H1 (cell line): Measurements from ENCODE around the gene DOCK9. TPM values are rescaled to one million over a fixed set of nuclear protein-coding genes. Genes with fewer than 3 reads are reported as not detected.

Source experiments
- CTCF ChIA-PET: fragments of 300-600 bp; sonication (Branson Sonifier 250); formaldehyde crosslinking; loops from one replicate; lab custom pipeline; 2021; ENCODE audit not compliant: partially characterized antibody; lab: Charles Lee
- POLR2A ChIA-PET: fragments of 300-600 bp; sonication (Branson Sonifier 250); formaldehyde crosslinking; loops from one replicate; lab custom pipeline; 2021; ENCODE audit warnings: inconsistent platforms; ENCODE audit not compliant: partially characterized antibody; lab: Charles Lee
- DNase-seq, 2 experiments: peaks; one replicate each; pipeline versions ENCODE4 v3.0.0 to v3.0.0-alpha.2; 2010 to 2022; ENCODE audit warnings: low spot score in 2 of 2, low read depth in 1 of 2, mixed read lengths in 1 of 2
- FAIRE-seq: peaks from 2 replicates; lab custom pipeline; 2011; peaks lifted over from hg19 to GRCh38; lab: Jason Lieb, UNC
- H2AFZ ChIP-seq: 2 replicates; pipeline ENCODE4 v1.8.1; 2012; ENCODE audit warnings: low read length, inconsistent platforms
- H2AK5ac ChIP-seq: 2 replicates; pipeline ENCODE4 v1.6.1; 2013; ENCODE audit warnings: low read depth, low read length
- H2BK120ac ChIP-seq: replicated peaks from 2 replicates; pipeline ENCODE3; 2013; ENCODE audit warnings: low read depth, low read length, inconsistent platforms
- H2BK12ac ChIP-seq: 2 replicates; pipeline ENCODE4 v1.6.1; 2013; ENCODE audit warnings: low read depth, low read length
- H2BK15ac ChIP-seq: 2 replicates; pipeline ENCODE4 v1.6.1; 2013; ENCODE audit warnings: low read length
- H2BK20ac ChIP-seq: 2 replicates; pipeline ENCODE4 v1.6.1; 2013; ENCODE audit warnings: low read length
- H2BK5ac ChIP-seq: 2 replicates; pipeline ENCODE4 v1.6.1; 2013; ENCODE audit warnings: low read depth, low read length
- H3K14ac ChIP-seq: 2 replicates; pipeline ENCODE4 v1.6.1; 2013; ENCODE audit warnings: inconsistent platforms; ENCODE audit not compliant: insufficient read length
- H3K18ac ChIP-seq: 2 replicates; pipeline ENCODE4 v1.6.1; 2013; ENCODE audit warnings: low read length; ENCODE audit errors: extremely low read depth
- H3K23ac ChIP-seq: 2 replicates; pipeline ENCODE4 v1.6.1; 2013; ENCODE audit warnings: inconsistent platforms; ENCODE audit not compliant: insufficient read length
- H3K23me2 ChIP-seq: 2 replicates; pipeline ENCODE4 v1.6.1; 2013; ENCODE audit warnings: low read depth, low read length
- H3K27ac ChIP-seq: 2 replicates; pipeline ENCODE4 v1.6.1; 2011; ENCODE audit warnings: low read depth, low read length, inconsistent platforms
- H3K27me3 ChIP-seq, 4 experiments: replicated peaks in 1 of 4; 1 replicate in 1 of 4; 2 replicates in 3 of 4; pipeline versions ENCODE4 v1.6.1 to v1.8.1; 2011 to 2013; ENCODE audit warnings: low read length in 3 of 4, mild to moderate bottlenecking in 3 of 4, inconsistent platforms in 2 of 4, mixed read lengths in 2 of 4, moderate library complexity in 1 of 4; ENCODE audit not compliant: control insufficient read depth in 3 of 4, insufficient read depth in 3 of 4; ENCODE audit errors: extremely low read depth in 1 of 4
- H3K36me3 ChIP-seq, 4 experiments: 2 replicates each; pipeline versions ENCODE4 v1.6.1 to v1.8.1; 2011 to 2013; ENCODE audit warnings: mild to moderate bottlenecking in 4 of 4, low read length in 3 of 4, moderate library complexity in 2 of 4, control low read depth in 1 of 4, inconsistent platforms in 1 of 4; ENCODE audit not compliant: insufficient read depth in 4 of 4, control insufficient read depth in 2 of 4
- H3K4ac ChIP-seq: replicated peaks from 2 replicates; pipeline ENCODE3; 2013; ENCODE audit warnings: low read length, low read depth, mixed read lengths, inconsistent platforms; ENCODE audit not compliant: insufficient read length
- H3K4me1 ChIP-seq, 4 experiments: replicated peaks in 1 of 4; 1 replicate in 1 of 4; 2 replicates in 3 of 4; pipeline versions ENCODE4 v1.6.1 to v1.8.1; 2011 to 2013; ENCODE audit warnings: low read length in 3 of 4, inconsistent platforms in 2 of 4, mixed read lengths in 1 of 4; ENCODE audit not compliant: insufficient read depth in 4 of 4, control insufficient read depth in 3 of 4
- H3K4me2 ChIP-seq, 2 experiments: 2 replicates each; pipeline versions ENCODE4 v1.6.1 to v1.8.1; 2011 to 2013; ENCODE audit warnings: low read depth in 2 of 2, low read length in 2 of 2, control low read depth in 1 of 2, inconsistent platforms in 1 of 2, mild to moderate bottlenecking in 1 of 2; ENCODE audit not compliant: insufficient read depth in 1 of 2
- H3K4me3 ChIP-seq, 4 experiments: fragments of 200-600, 300-600 bp in 1 of 4; sonication (generic), shearing (Covaris generic), sonication (Bioruptor Twin) in 1 of 4; 2 replicates each; pipeline versions ENCODE4 v1.5.1 to v1.8.1; 2011 to 2016; ENCODE audit warnings: low read length in 4 of 4, low read depth in 3 of 4, control low read depth in 2 of 4, inconsistent platforms in 2 of 4, mild to moderate bottlenecking in 2 of 4, mixed read lengths in 1 of 4, moderate library complexity in 1 of 4; ENCODE audit not compliant: insufficient read depth in 2 of 4; ENCODE audit errors: extremely low read depth in 1 of 4
- H3K56ac ChIP-seq: replicated peaks from 2 replicates; pipeline ENCODE3; 2013; ENCODE audit warnings: low read depth, mild to moderate bottlenecking, mixed read lengths, low read length, inconsistent platforms; ENCODE audit not compliant: insufficient read length
- H3K79me1 ChIP-seq: 2 replicates; pipeline ENCODE4 v1.6.1; 2013; ENCODE audit warnings: low read depth, low read length, control low read depth
- H3K79me2 ChIP-seq, 2 experiments: 2 replicates each; pipeline versions ENCODE4 v1.6.1 to v1.8.1; 2012 to 2013; ENCODE audit warnings: low read length in 2 of 2, mild to moderate bottlenecking in 2 of 2, inconsistent platforms in 1 of 2; ENCODE audit not compliant: insufficient read depth in 2 of 2, control insufficient read depth in 1 of 2
- H3K9ac ChIP-seq, 4 experiments: replicated peaks in 1 of 4; 1 replicate in 1 of 4; 2 replicates in 3 of 4; pipeline versions ENCODE4 v1.6.1 to v1.8.1; 2011 to 2013; ENCODE audit warnings: low read depth in 3 of 4, low read length in 3 of 4, control low read depth in 2 of 4, mild to moderate bottlenecking in 2 of 4, moderate library complexity in 2 of 4, inconsistent platforms in 1 of 4; ENCODE audit errors: extremely low read depth in 1 of 4
- H3K9me3 ChIP-seq, 2 experiments: 2 replicates each; pipeline versions ENCODE4 v1.6.1 to v1.8.1; 2012 to 2013; ENCODE audit warnings: mild to moderate bottlenecking in 2 of 2, moderate library complexity in 2 of 2, control low read depth in 1 of 2, inconsistent platforms in 1 of 2, low read depth in 1 of 2, low read length in 1 of 2, mixed read lengths in 1 of 2; ENCODE audit not compliant: insufficient read depth in 2 of 2
- H4K20me1 ChIP-seq, 2 experiments: replicated peaks in 1 of 2; 2 replicates each; pipeline versions ENCODE3 to v1.8.1; 2011 to 2013; ENCODE audit warnings: inconsistent platforms in 2 of 2, low read length in 2 of 2, mild to moderate bottlenecking in 1 of 2; ENCODE audit not compliant: insufficient read depth in 2 of 2, control insufficient read depth in 1 of 2
- H4K5ac ChIP-seq: 2 replicates; pipeline ENCODE4 v1.6.1; 2013; ENCODE audit warnings: low read length, low read depth, mixed read lengths, inconsistent platforms; ENCODE audit not compliant: insufficient read length
- H4K8ac ChIP-seq: 2 replicates; pipeline ENCODE4 v1.8.0; 2013; ENCODE audit warnings: mild to moderate bottlenecking, moderate library complexity, low read length, inconsistent platforms; ENCODE audit not compliant: insufficient read depth; ENCODE audit errors: extremely low read depth
- H4K91ac ChIP-seq: replicated peaks from 2 replicates; pipeline ENCODE3; 2013; ENCODE audit warnings: low read length, mixed read lengths, inconsistent platforms; ENCODE audit not compliant: insufficient read length
- CBX5 ChIP-seq: fragments of 300-800, 300-1000 bp; sonication (generic); IDR thresholded peaks from 2 replicates; pipeline ENCODE4 v1.7.1; 2016; ENCODE audit warnings: antibody characterized with exemption, low read length, low read depth
- CHD1 ChIP-seq: IDR thresholded peaks from 2 replicates; pipeline ENCODE4 v1.6.1; 2012; ENCODE audit warnings: low read depth, low read length, improper control_type of control experiment
- CTBP2 ChIP-seq: IDR thresholded peaks from 2 replicates; pipeline ENCODE4 v1.7.0; 2011; ENCODE audit warnings: borderline replicate concordance, mild to moderate bottlenecking, moderate library complexity, mixed read lengths, low read length; ENCODE audit not compliant: insufficient read depth, insufficient read length
- EP300 ChIP-seq, 2 experiments: IDR thresholded peaks; 1 replicate in 1 of 2; 2 replicates in 1 of 2; pipeline ENCODE4 v1.6.1; 2011 to 2012; ENCODE audit warnings: low read depth in 2 of 2, low read length in 2 of 2, mild to moderate bottlenecking in 2 of 2, borderline replicate concordance in 1 of 2, inconsistent platforms in 1 of 2, moderate library complexity in 1 of 2
- GTF2F1 ChIP-seq: IDR thresholded peaks from 2 replicates; pipeline ENCODE4 v1.6.1; 2012; ENCODE audit warnings: low read depth, low read length, improper control_type of control experiment, borderline replicate concordance
- KDM4A ChIP-seq: IDR thresholded peaks from one replicate; pipeline ENCODE4 v1.7.1; 2012; ENCODE audit warnings: low read depth, mild to moderate bottlenecking, moderate library complexity, low read length, inconsistent platforms; ENCODE audit not compliant: severe bottlenecking
- KDM5A ChIP-seq: fragments of 200-600 bp; IDR thresholded peaks from 2 replicates; pipeline ENCODE4 v1.7.1; 2012; ENCODE audit warnings: mild to moderate bottlenecking, low read length, inconsistent platforms, mixed read lengths
- MAFK ChIP-seq: IDR thresholded peaks from 2 replicates; pipeline ENCODE4 v1.6.1; 2012; ENCODE audit warnings: low read depth, mild to moderate bottlenecking, improper control_type of control experiment, low read length
- RBBP5 ChIP-seq: IDR thresholded peaks from 2 replicates; pipeline ENCODE4 v1.7.1; 2012; ENCODE audit warnings: low read depth, mild to moderate bottlenecking, inconsistent platforms, low read length, moderate library complexity, borderline replicate concordance
- SIRT6 ChIP-seq: IDR thresholded peaks from one replicate; pipeline ENCODE4 v1.7.1; 2012; ENCODE audit warnings: low read length, inconsistent platforms
- SRF ChIP-seq: IDR thresholded peaks from 2 replicates; pipeline ENCODE4 v1.6.1; 2011; ENCODE audit warnings: mild to moderate bottlenecking, low read depth, low read length, moderate library complexity
- SUZ12 ChIP-seq: fragments of 200-600 bp; sonication (generic); IDR thresholded peaks from 2 replicates; pipeline ENCODE4 v1.6.1; 2012; ENCODE audit warnings: mild to moderate bottlenecking, inconsistent platforms, low read length, moderate library complexity, mixed read lengths
- polyA plus RNA-seq, 7 experiments: library from polyadenylated mRNA; depleted of rRNA in 3 of 7; stranded (reverse) in 5 of 7; unstranded in 2 of 7; fragments of >200 nt in 5 of 7; fragments of 200-250 nt in 2 of 7; gene quantifications; 1 replicate in 5 of 7; 2 replicates in 1 of 7; 4 replicates in 1 of 7; pipeline versions ENCODE4 v1.2.1 to v1.2.3, GENCODE V29; 2011 to 2013; ENCODE audit warnings: missing spikeins in 2 of 7, mixed read lengths in 2 of 7
- total RNA-seq: library from RNA; stranded (reverse); fragmentation: NEBNext Ultra II Directional; extraction: Animal tissue kit (Norgen Biotek cat#: 25700); gene quantifications from 2 replicates; pipeline ENCODE4 v1.2.1, GENCODE V29; 2021
- TF ChIP-seq, protein P1 (sequence below): IDR thresholded peaks from 2 replicates; pipeline ENCODE4 v1.6.1; 2011; ENCODE audit warnings: low read depth, mild to moderate bottlenecking, low read length; ENCODE audit not compliant: insufficient read depth

DOCK9 gene
- total and polyA plus RNA-seq, 2 of the 8 experiments (the other 6 are each of a cell fraction or from before 2014, with no cell fraction given) = 21.6 to 31.5 TPM

DNA sequence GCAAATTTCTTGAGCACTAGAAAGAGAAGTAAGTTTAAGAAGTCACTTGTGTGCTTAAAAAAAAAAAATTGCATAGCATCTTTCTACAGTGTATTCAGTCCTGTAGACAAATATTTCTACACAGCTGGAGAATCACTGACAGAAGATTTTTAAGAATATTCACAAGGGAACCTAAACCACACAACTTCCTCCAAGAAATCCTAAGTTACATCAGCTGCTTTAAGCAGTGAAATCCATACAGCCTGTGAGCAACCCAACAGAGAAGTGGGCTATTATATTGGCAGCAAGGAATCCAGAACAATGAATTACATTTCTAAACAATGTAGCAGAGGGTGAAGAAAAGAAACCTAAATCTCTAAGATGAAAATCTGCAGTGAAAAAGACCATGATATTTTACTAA is 1.5 kb downstream of the DOCK9 start:
- H3K9me3 ChIP-seq = no peaks in the 10 kb centered on the region
- no peak overlapping the region for H2BK20ac ChIP-seq
- H3K79me2 ChIP-seq = no peaks in the 10 kb centered on the region
- H3K36me3 ChIP-seq = no peaks in the 10 kb centered on the region
- H4K91ac ChIP-seq = no peak overlapping the region
- no peak overlapping the region for H3K4ac ChIP-seq
- H3K4me1 ChIP-seq = peaks cover 6 to 20% (median 10%) of the 10 kb centered on the region in 4 experiments
- no peak overlapping the region for H4K8ac ChIP-seq
- no peak overlapping the region for H3K4me2 ChIP-seq
- FAIRE-seq (no peak), DNase-seq (no peak)
- H4K5ac ChIP-seq = no peak overlapping the region
- no peaks in the 10 kb centered on the region for H3K27me3 ChIP-seq
- H3K9ac ChIP-seq = no peak overlapping the region
- no peak overlapping the region for H3K18ac ChIP-seq
- no peak overlapping the region for H3K56ac ChIP-seq
- H3K27ac ChIP-seq = no peak overlapping the region
- H3K4me3 ChIP-seq = no peak overlapping the region
- POLR2A ChIA-PET = interaction anchor here (0.9 to 1.5 kb wide), 3 partner anchors 18 to 37 kb away, joined by 3 to 4 read pairs (median 3); no protein-coding TSS in a partner anchor
- H3K79me1 ChIP-seq = no peaks in the 10 kb centered on the region
- no peak overlapping the region for H3K23ac ChIP-seq
- H3K23me2 ChIP-seq = no peaks in the 10 kb centered on the region; the same call in 1 of the 2 replicates
- H4K20me1 ChIP-seq = no peaks in the 10 kb centered on the region
- H2AFZ ChIP-seq = no peak overlapping the region
- CTCF ChIA-PET = interaction anchor here (0.6 to 1.5 kb wide), 6 partner anchors 9 to 133 kb away, joined by 3 to 4 read pairs (median 3); no protein-coding TSS in a partner anchor
- H2BK120ac ChIP-seq = no peak overlapping the region
- TF ChIP-seq, protein P1, sequence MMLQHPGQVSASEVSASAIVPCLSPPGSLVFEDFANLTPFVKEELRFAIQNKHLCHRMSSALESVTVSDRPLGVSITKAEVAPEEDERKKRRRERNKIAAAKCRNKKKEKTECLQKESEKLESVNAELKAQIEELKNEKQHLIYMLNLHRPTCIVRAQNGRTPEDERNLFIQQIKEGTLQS = no peak
- TF ChIP-seq SRF (no peak), RBBP5 (no peak), GTF2F1 (no peak), CHD1 (no peak), CBX5 (no peak), KDM4A (no peak), KDM5A (no peak), EP300 (IDR thresholded peaks at IDR 0.05; ENCODE audit: borderline replicate concordance in 1 of 2, low read depth in 2 of 2, low read length in 2 of 2) (no peak), CTBP2 (no peak), SUZ12 (no peak), MAFK (no peak), SIRT6 (no peak)
- H2BK5ac ChIP-seq = no peak overlapping the region
- no peak overlapping the region for H2AK5ac ChIP-seq
- H2BK12ac ChIP-seq = no peak overlapping the region; the same call in 1 of the 2 replicates
- no peak overlapping the region for H2BK15ac ChIP-seq
- no peak overlapping the region for H3K14ac ChIP-seq
